ENCODE data around the gene POGZ.
A peak's percentile ranks its signal among the peaks of the same experiment; 100 is the strongest.
"Not testable (repeated sequence)": the region's sequence is repeated elsewhere in the genome, so short reads cannot be mapped to it uniquely, and the experiment has no call there.

The POGZ gene

DNA sequence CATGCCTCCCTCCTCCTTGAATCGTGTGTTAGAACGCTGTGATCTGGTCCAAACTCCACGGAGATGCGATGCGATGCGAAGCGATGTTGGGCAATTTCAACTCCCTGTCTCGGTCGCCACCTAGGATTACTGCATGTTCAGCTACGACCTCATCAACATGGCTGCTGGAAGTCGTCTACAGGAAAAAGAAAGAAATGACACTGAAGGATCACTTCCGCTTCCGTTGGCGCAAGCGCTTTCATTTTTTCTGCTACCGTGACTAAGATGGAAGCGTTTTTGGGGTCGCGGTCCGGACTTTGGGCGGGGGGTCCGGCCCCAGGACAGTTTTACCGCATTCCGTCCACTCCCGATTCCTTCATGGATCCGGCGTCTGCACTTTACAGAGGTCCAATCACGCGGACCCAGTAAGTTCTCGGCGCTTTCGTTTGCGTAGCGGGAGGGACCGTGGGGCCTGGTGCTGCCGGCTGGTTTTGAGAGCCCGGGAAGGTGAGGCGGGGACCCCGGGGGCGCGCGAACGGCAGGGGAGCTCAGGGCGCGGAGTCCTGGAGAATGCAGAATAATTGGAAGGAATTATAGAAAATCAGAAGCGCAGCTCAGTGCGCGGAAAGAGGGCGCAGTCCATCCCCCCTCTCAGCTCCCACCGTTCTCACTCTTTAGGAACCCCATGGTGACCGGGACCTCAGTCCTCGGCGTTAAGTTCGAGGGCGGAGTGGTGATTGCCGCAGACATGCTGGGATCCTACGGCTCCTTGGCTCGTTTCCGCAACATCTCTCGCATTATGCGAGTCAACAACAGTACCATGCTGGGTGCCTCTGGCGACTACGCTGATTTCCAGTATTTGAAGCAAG, 59.7 kb downstream of the POGZ start, which contains the start of gene PSMB4:
TSS of gene PSMB4 (plus strand) at position 250 of the 848 bp plus-strand sequence. CDS start at position 265, 15 bp downstream.
- Histone ChIP-seq H3K4me3 (ENCODE audit: low read depth, low read length) (peak within 1 kb of the TSS; percentile 94), H3K79me2 (ENCODE audit: control insufficient read depth, insufficient read depth, low read length, unreplicated experiment) (peaks cover 25% of the 10 kb centered on the region), H3K27me3 (ENCODE audit: insufficient read depth, low read length) (no peaks in the 10 kb centered on the region), H3K4me1 (ENCODE audit: control insufficient read depth, insufficient read depth, low read length, unreplicated experiment) (peaks cover 23% of the 10 kb centered on the region), H3K27ac (ENCODE audit: low read depth, low read length) (peak within 1 kb of the TSS; percentile 88), H3K36me3 (ENCODE audit: insufficient read depth, low read length) (peaks cover 22% of the 10 kb centered on the region), H2AFZ (ENCODE audit: low read length, unreplicated experiment) (peak within 1 kb of the TSS; percentile 78)

DNA sequence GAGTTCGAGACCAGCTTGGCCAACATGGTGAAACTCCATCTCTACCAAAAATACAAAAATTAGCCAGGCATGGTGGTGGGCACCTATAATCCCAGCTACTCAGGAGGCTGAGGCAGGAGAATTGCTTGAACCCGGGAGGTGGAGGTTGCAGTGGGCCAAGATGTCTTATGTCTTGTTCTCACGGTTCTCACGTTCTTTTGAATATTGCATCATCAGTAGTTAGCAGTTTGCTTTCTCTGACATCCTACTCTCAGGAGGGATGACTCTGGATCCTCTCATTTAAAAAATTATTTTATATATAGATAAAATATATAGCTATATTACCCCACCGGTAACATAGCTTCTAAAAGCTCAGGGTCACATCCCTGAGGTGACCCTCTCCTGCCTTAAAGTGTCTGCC, 63.0 kb downstream of the POGZ start:
- peaks cover 21% of the 10 kb centered on the region for H3K79me2 ChIP-seq (ENCODE audit: control insufficient read depth, insufficient read depth, low read length, unreplicated experiment)
- H2AFZ ChIP-seq (ENCODE audit: low read length, unreplicated experiment); H3K36me3 ChIP-seq (ENCODE audit: insufficient read depth, low read length); H3K27me3 ChIP-seq (ENCODE audit: insufficient read depth, low read length); H3K27ac ChIP-seq (ENCODE audit: low read depth, low read length); H3K4me3 ChIP-seq (ENCODE audit: low read depth, low read length): not testable (repeated sequence)
- peaks cover 14% of the 10 kb centered on the region for H3K4me1 ChIP-seq (ENCODE audit: control insufficient read depth, insufficient read depth, low read length, unreplicated experiment)

DNA sequence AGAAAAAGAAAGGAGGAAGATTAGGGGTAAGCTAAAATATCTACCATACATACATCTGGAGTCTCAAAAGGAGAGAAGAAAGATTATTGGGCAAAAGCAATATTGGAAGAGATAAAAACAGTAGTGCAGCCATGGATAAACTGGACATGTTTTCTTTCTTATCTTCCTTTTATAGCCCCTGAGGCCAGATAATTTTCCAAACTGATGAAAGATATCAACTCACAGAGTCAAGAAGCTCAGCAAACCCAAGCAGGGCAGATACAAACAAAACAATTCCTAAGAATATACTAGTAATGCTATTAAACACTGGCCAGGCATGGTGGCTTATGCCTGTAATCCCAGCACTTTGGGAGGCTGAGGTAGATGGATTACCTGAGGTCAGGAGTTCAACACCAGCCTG, 65.7 kb downstream of the POGZ start:
- Histone ChIP-seq H3K4me1 (ENCODE audit: control insufficient read depth, insufficient read depth, low read length, unreplicated experiment) (peaks cover 2% of the 10 kb centered on the region), H3K36me3 (ENCODE audit: insufficient read depth, low read length) (no peaks in the 10 kb centered on the region), H3K4me3 (ENCODE audit: low read depth, low read length) (no peak overlapping the region), H3K79me2 (ENCODE audit: control insufficient read depth, insufficient read depth, low read length, unreplicated experiment) (no peaks in the 10 kb centered on the region), H2AFZ (ENCODE audit: low read length, unreplicated experiment) (no peak overlapping the region), H3K27me3 (ENCODE audit: insufficient read depth, low read length) (no peaks in the 10 kb centered on the region), H3K27ac (ENCODE audit: low read depth, low read length) (no peak overlapping the region)

DNA sequence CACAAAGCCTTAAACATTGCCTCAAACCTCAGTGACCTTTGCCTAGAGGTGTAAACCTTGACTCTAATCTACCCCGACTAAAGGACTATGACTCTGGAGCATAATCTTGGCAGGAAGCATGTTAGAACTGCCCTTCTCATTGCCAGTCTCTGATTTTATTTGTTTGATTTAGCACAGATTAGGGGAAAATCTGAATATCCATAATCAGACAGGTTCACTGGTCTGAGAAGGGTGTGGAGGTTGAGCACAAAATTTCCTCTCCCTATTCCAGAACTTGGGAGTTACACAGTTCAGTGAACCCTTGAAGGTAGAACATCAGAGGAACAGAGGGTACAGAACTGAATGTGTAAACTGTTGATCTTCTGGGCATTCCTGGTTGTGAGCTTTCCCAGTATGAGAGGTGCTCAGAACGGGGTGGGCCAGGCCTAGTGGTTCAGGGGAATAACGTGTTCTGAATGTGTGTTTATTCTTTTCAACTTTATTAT, 68.2 kb downstream of the POGZ start:
- H3K79me2 ChIP-seq (ENCODE audit: control insufficient read depth, insufficient read depth, low read length, unreplicated experiment), result no peaks in the 10 kb centered on the region
- H2AFZ ChIP-seq (ENCODE audit: low read length, unreplicated experiment), result no peak overlapping the region
- H3K36me3 ChIP-seq (ENCODE audit: insufficient read depth, low read length), result no peaks in the 10 kb centered on the region
- no peak overlapping the region for H3K4me3 ChIP-seq (ENCODE audit: low read depth, low read length)
- no peaks in the 10 kb centered on the region for H3K27me3 ChIP-seq (ENCODE audit: insufficient read depth, low read length)
- H3K4me1 ChIP-seq (ENCODE audit: control insufficient read depth, insufficient read depth, low read length, unreplicated experiment), result no peaks in the 10 kb centered on the region
- no peak overlapping the region for H3K27ac ChIP-seq (ENCODE audit: low read depth, low read length)

DNA sequence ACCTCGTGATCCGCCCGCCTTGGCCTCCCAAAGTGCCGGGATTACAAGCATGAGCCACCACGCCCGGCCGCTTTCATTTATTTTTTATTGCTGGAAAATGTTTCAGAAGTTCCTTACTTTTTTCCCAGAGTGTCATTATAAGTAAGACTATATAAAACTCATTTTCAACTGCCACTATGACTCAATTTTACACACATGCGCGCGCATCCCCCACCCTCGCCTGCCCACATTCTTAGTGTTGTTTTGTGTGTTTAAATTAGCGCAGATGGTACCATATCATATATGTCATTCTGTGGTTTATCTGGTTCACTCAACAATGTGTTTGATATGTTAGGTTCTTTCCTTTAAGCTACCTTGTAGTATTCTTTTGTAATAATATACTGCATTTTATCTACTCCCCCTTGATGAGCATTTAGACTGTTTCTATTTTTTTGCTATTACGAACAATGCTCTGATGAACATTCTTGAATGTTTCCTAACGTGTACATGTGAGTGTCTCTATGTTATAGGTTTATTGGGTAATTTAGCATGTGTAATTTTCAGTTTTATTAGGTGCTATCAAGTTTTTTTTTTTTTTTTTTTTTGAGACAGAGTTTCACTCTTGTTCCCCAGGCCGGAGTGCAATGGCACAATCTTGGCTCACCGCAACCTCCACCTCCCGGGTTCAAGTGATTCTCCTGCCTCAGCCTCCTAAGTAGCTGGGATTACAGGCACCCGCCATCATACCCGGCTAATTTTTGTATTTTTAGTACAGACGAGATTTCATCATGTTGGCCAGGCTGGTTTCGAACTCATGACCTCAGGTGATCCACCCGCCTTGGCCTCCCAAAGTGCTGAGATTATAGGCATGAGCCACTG, 68.8 kb downstream of the POGZ start:
- not testable (repeated sequence) for H3K79me2 ChIP-seq (ENCODE audit: control insufficient read depth, insufficient read depth, low read length, unreplicated experiment); H3K27me3 ChIP-seq (ENCODE audit: insufficient read depth, low read length); H3K36me3 ChIP-seq (ENCODE audit: insufficient read depth, low read length); H3K4me1 ChIP-seq (ENCODE audit: control insufficient read depth, insufficient read depth, low read length, unreplicated experiment); H2AFZ ChIP-seq (ENCODE audit: low read length, unreplicated experiment); H3K27ac ChIP-seq (ENCODE audit: low read depth, low read length); H3K4me3 ChIP-seq (ENCODE audit: low read depth, low read length)

DNA sequence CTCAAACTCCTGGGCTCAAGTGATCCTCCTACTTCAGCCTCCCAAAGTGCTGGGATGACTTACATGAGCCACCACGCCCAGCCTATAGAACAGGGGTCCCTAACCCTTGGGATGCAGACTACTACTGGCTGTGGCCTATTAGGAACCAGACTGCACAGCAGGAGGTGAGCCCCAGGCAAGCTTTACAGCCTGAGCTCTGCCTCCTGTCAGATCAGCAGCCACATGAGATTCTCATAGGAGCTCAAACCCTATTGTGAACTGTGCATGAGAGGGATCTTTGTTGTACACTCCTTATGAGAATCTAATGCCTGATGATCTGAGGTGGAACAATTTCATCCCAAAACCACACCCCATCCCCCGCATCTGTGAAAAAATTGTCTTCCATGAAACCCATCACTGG, 73.3 kb downstream of the POGZ start:
- Histone ChIP-seq H3K27me3 (ENCODE audit: insufficient read depth, low read length) (no peaks in the 10 kb centered on the region), H3K79me2 (ENCODE audit: control insufficient read depth, insufficient read depth, low read length, unreplicated experiment) (no peaks in the 10 kb centered on the region), H3K36me3 (ENCODE audit: insufficient read depth, low read length) (no peaks in the 10 kb centered on the region), H3K27ac (ENCODE audit: low read depth, low read length) (no peak overlapping the region), H3K4me1 (ENCODE audit: control insufficient read depth, insufficient read depth, low read length, unreplicated experiment) (no peaks in the 10 kb centered on the region), H2AFZ (ENCODE audit: low read length, unreplicated experiment) (no peak overlapping the region), H3K4me3 (ENCODE audit: low read depth, low read length) (no peak overlapping the region)

DNA sequence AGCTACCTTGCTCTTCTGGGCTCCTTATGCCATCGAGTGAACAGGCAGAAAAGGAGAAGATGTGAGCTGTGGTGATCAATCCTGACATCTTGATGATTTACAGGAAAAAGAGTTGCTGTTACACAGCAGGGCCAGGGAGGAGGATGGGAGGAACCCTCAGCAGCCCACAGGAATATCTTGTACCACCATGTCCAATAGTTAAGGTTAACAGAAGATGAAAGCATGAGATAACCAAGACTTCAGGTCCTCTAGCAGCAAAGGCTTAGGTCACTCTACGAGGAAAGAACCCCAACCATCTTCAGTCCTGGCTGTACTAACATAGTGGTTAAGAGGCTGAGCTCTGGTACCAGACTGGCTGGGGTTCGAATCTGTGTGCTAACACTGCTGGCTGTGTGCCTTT, 74.7 kb downstream of the POGZ start:
- H3K27me3 ChIP-seq (ENCODE audit: insufficient read depth, low read length), result no peaks in the 10 kb centered on the region
- no peak overlapping the region for H2AFZ ChIP-seq (ENCODE audit: low read length, unreplicated experiment)
- no peak overlapping the region for H3K27ac ChIP-seq (ENCODE audit: low read depth, low read length)
- H3K4me1 ChIP-seq (ENCODE audit: control insufficient read depth, insufficient read depth, low read length, unreplicated experiment), result no peaks in the 10 kb centered on the region
- H3K79me2 ChIP-seq (ENCODE audit: control insufficient read depth, insufficient read depth, low read length, unreplicated experiment), result no peaks in the 10 kb centered on the region
- no peak overlapping the region for H3K4me3 ChIP-seq (ENCODE audit: low read depth, low read length)
- H3K36me3 ChIP-seq (ENCODE audit: insufficient read depth, low read length), result no peaks in the 10 kb centered on the region

DNA sequence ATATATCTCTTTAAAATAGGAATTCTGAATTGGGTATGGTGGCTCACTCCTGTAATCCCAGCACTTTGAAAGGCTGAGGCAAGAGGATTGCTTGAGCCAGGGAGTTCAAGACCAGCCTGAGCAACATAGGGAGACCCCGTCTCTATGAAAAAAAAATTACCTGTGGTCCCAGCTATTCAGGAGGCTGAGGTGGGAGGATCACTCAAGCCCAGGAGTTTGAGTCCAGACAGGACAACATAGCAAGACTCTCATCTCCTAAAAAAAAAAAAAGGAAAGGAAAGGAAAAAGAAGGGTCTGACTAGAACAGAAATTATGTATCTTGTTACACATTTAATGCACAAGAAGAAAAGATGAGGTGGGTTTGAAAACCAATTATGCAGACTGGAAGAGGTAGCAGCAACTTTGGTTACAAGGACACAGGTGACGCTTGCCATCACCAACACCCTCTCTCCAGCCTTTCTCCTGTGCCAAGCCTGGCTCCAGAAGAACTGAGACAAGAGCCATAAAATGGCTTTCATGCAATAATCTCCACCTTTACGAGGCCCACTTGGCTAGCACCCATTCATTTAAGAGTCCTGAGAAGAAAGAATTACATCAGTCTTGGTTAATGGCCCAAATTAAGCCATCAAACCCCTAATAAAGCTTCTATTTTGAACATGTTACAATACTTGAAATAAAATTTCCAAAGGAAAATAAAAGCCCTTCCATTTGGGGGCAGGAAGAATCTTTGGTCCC, 82.0 kb downstream of the POGZ start:
- Histone ChIP-seq H3K27me3 (ENCODE audit: insufficient read depth, low read length) (no peaks in the 10 kb centered on the region), H3K36me3 (ENCODE audit: insufficient read depth, low read length) (no peaks in the 10 kb centered on the region), H2AFZ (ENCODE audit: low read length, unreplicated experiment) (no peak overlapping the region), H3K4me3 (ENCODE audit: low read depth, low read length) (no peak overlapping the region), H3K79me2 (ENCODE audit: control insufficient read depth, insufficient read depth, low read length, unreplicated experiment) (no peaks in the 10 kb centered on the region), H3K4me1 (ENCODE audit: control insufficient read depth, insufficient read depth, low read length, unreplicated experiment) (peaks cover under 1% of the 10 kb centered on the region), H3K27ac (ENCODE audit: low read depth, low read length) (no peak overlapping the region)

DNA sequence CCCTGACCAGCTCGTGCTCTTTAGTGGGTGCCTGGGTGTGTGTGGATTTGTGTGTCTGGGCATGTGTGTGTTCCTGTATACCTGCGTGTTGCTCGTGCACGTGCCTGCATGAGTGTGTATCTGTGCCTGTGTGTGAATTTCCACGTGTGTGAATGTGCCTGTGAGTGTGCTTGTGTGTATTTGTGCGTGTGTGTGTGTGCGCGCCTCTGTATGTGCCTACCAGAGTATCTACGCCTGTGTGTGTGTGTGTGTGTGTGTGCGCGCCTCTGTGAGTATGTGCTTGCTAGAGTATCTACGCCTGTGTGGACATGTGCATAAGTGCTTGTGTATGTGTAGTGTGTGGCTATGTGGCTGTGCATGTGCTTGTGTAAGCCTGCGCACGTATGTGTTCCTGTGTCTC, 86.1 kb downstream of the POGZ start:
- no peaks in the 10 kb centered on the region for H3K27me3 ChIP-seq (ENCODE audit: insufficient read depth, low read length)
- H3K4me1 ChIP-seq (ENCODE audit: control insufficient read depth, insufficient read depth, low read length, unreplicated experiment), result peaks cover 26% of the 10 kb centered on the region
- H3K36me3 ChIP-seq (ENCODE audit: insufficient read depth, low read length), result no peaks in the 10 kb centered on the region
- no peak overlapping the region for H2AFZ ChIP-seq (ENCODE audit: low read length, unreplicated experiment)
- H3K4me3 ChIP-seq (ENCODE audit: low read depth, low read length), result no peak overlapping the region
- H3K27ac ChIP-seq (ENCODE audit: low read depth, low read length), result no peak overlapping the region
- no peaks in the 10 kb centered on the region for H3K79me2 ChIP-seq (ENCODE audit: control insufficient read depth, insufficient read depth, low read length, unreplicated experiment)

Data from ACC112 (cell line).